Measurements from ENCODE around the gene TBCK. TPM values are rescaled to one million over a fixed set of nuclear protein-coding genes. Genes with fewer than 3 reads are reported as not detected.

Gene TBCK
- total RNA-seq, 1 donor from 2014 or later, result 81.4 TPM

- no peak for DNase-seq
- Mint-ChIP-seq H3K27me3 (ENCODE audit: unreplicated experiment) (peaks cover under 1% of the 10 kb centered on the region), H3K9me3 (ENCODE audit: unreplicated experiment) (peaks cover 2% of the 10 kb centered on the region), H3K4me1 (ENCODE audit: low read depth, unreplicated experiment) (no peaks in the 10 kb centered on the region), H3K27ac (ENCODE audit: unreplicated experiment) (no peak overlapping the region), H3K36me3 (ENCODE audit: unreplicated experiment) (peaks cover 5% of the 10 kb centered on the region), H3K4me3 (ENCODE audit: unreplicated experiment) (no peak overlapping the region)
- TF ChIP-seq CTCF (IDR thresholded peaks at IDR 0.05; ENCODE audit: partially characterized antibody, unreplicated experiment), result no peak
These were observed 219.6 kb downstream of the TBCK start for GRCh38 chr4:106096454-106096853.

GRCh38 chr4:106095408-106095807 is 220.6 kb downstream of the TBCK start:
- Mint-ChIP-seq H3K36me3 (ENCODE audit: unreplicated experiment) (peaks cover 16% of the 10 kb centered on the region), H3K27me3 (ENCODE audit: unreplicated experiment) (peaks cover 4% of the 10 kb centered on the region), H3K27ac (ENCODE audit: unreplicated experiment) (no peak overlapping the region), H3K9me3 (ENCODE audit: unreplicated experiment) (peaks cover 2% of the 10 kb centered on the region), H3K4me3 (ENCODE audit: unreplicated experiment) (no peak overlapping the region), H3K4me1 (ENCODE audit: low read depth, unreplicated experiment) (no peaks in the 10 kb centered on the region)
- no peak for TF ChIP-seq CTCF (IDR thresholded peaks at IDR 0.05; ENCODE audit: partially characterized antibody, unreplicated experiment)
- DNase-seq, result no peak

GRCh38 chr4:106092361-106093040 is 223.5 kb downstream of the TBCK start:
- TF ChIP-seq CTCF (IDR thresholded peaks at IDR 0.05; ENCODE audit: partially characterized antibody, unreplicated experiment), result no peak
- no peak for DNase-seq
- H3K27ac Mint-ChIP-seq (ENCODE audit: unreplicated experiment), result no peak overlapping the region
- peaks cover 39% of the 10 kb centered on the region for H3K36me3 Mint-ChIP-seq (ENCODE audit: unreplicated experiment)
- H3K4me3 Mint-ChIP-seq (ENCODE audit: unreplicated experiment), result no peak overlapping the region
- peaks cover 8% of the 10 kb centered on the region for H3K27me3 Mint-ChIP-seq (ENCODE audit: unreplicated experiment)
- H3K4me1 Mint-ChIP-seq (ENCODE audit: low read depth, unreplicated experiment), result no peaks in the 10 kb centered on the region
- H3K9me3 Mint-ChIP-seq (ENCODE audit: unreplicated experiment), result peaks cover 6% of the 10 kb centered on the region

DNA sequence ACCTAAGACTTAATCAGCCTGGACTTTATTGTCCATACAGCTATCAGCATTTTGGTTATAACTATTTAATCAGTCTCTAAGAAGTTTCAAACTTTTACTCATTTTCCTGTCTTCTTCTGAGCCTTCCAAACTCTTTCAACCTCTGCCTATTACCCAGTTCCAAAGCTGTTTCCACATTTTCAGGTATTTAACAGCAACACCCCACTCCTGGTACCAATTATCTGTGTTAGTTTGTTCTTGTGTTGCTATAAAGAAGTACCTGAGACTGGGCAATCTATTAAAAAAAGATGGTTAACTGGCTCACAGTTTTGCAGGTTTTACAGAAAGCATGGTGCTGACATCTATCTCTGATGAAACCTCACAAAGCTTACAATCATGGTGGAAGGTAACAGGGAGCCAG is 225.2 kb downstream of the TBCK start:
- peaks cover 6% of the 10 kb centered on the region for H3K9me3 Mint-ChIP-seq (ENCODE audit: unreplicated experiment)
- DNase-seq, result no peak
- peaks cover 43% of the 10 kb centered on the region for H3K36me3 Mint-ChIP-seq (ENCODE audit: unreplicated experiment)
- H3K27ac Mint-ChIP-seq (ENCODE audit: unreplicated experiment), result no peak overlapping the region
- peaks cover 8% of the 10 kb centered on the region for H3K27me3 Mint-ChIP-seq (ENCODE audit: unreplicated experiment)
- no peak for TF ChIP-seq CTCF (IDR thresholded peaks at IDR 0.05; ENCODE audit: partially characterized antibody, unreplicated experiment)
- no peak overlapping the region for H3K4me3 Mint-ChIP-seq (ENCODE audit: unreplicated experiment)
- H3K4me1 Mint-ChIP-seq (ENCODE audit: low read depth, unreplicated experiment), result no peaks in the 10 kb centered on the region

DNA sequence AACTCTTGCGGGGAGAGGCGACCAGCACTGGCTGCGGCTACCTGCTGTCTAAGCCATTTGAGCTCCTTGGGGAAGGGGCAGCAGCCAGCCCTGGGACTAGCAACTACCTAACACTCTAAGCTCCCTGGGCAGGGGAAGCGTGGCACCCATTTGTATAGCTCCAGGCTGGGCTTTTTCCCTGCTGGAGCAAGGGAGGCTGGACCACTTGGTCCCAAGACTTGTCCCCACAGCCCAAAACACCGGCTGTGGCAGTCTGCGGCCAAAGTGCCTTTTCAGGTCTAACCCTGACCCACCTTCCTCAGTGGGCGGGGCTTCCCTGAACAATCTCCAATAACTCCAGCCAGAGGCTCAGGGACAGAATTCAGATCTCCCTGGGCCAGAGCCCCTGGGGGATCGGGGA is 232.9 kb downstream of the TBCK start:
- no peak overlapping the region for H3K4me3 Mint-ChIP-seq (ENCODE audit: unreplicated experiment)
- peaks cover 6% of the 10 kb centered on the region for H3K9me3 Mint-ChIP-seq (ENCODE audit: unreplicated experiment)
- H3K4me1 Mint-ChIP-seq (ENCODE audit: low read depth, unreplicated experiment), result no peaks in the 10 kb centered on the region
- no peaks in the 10 kb centered on the region for H3K27me3 Mint-ChIP-seq (ENCODE audit: unreplicated experiment)
- DNase-seq, result no peak
- TF ChIP-seq CTCF (IDR thresholded peaks at IDR 0.05; ENCODE audit: partially characterized antibody, unreplicated experiment), result no peak
- peaks cover 23% of the 10 kb centered on the region for H3K36me3 Mint-ChIP-seq (ENCODE audit: unreplicated experiment)
- no peak overlapping the region for H3K27ac Mint-ChIP-seq (ENCODE audit: unreplicated experiment)

All from glutamatergic neuron (in vitro differentiated cells).